HG03175 (cell line): ENCODE measurements around the gene UBAP1L.
"Not testable (repeated sequence)": the region's sequence is repeated elsewhere in the genome, so short reads cannot be mapped to it uniquely, and the experiment has no call there.

Experiments used
- ATAC-seq: cut with Tn5 transposase; IDR thresholded peaks from one replicate; pipeline ENCODE4 v1.9.1; 2021; ENCODE audit warnings: mild to moderate bottlenecking, moderate library complexity; ENCODE audit not compliant: unreplicated experiment

The UBAP1L gene

GRCh38 chr15:65100442-65100841 is 14.6 kb downstream of the UBAP1L start:
- ATAC-seq, result no peak

- ATAC-seq, result not testable (repeated sequence)
Observed at GRCh38 chr15:65099801-65100200, 15.2 kb downstream of the UBAP1L start.

GRCh38 chr15:65099336-65099735 is 15.7 kb downstream of the UBAP1L start:
- no peak for ATAC-seq

GRCh38 chr15:65097651-65098263 is 17.2 kb downstream of the UBAP1L start:
- ATAC-seq, result no peak

- ATAC-seq, result no peak
Observed at GRCh38 chr15:65096481-65097385, 18.3 kb downstream of the UBAP1L start.

- no peak for ATAC-seq
Observed at GRCh38 chr15:65095747-65096104, 19.3 kb downstream of the UBAP1L start.

- no peak for ATAC-seq
Observed at GRCh38 chr15:65095011-65095746, 19.8 kb downstream of the UBAP1L start.

GRCh38 chr15:65094294-65094995 is 20.6 kb downstream of the UBAP1L start:
- ATAC-seq, result no peak

- not testable (repeated sequence) for ATAC-seq
Observed at GRCh38 chr15:65093793-65094170, 21.2 kb downstream of the UBAP1L start.

- no peak for ATAC-seq
Observed at GRCh38 chr15:65092911-65093792, 21.8 kb downstream of the UBAP1L start.

- no peak for ATAC-seq
Observed at GRCh38 chr15:65091946-65092770, 22.8 kb downstream of the UBAP1L start.

- no peak for ATAC-seq
Observed at GRCh38 chr15:65089206-65089824, 25.7 kb downstream of the UBAP1L start.

- no peak for ATAC-seq
Observed at GRCh38 chr15:65088643-65089021, 26.4 kb downstream of the UBAP1L start.

GRCh38 chr15:65087873-65088642 is 26.9 kb downstream of the UBAP1L start:
- ATAC-seq, result no peak

- ATAC-seq, result no peak
Observed at GRCh38 chr15:65087411-65087810, 27.6 kb downstream of the UBAP1L start.

GRCh38 chr15:65086680-65087111 is 28.3 kb downstream of the UBAP1L start:
- no peak for ATAC-seq

GRCh38 chr15:65085990-65086679 is 28.9 kb downstream of the UBAP1L start:
- no peak for ATAC-seq
